Measurements from ENCODE around the gene PROCA1. TPM values are rescaled to one million over a fixed set of nuclear protein-coding genes. Genes with fewer than 3 reads are reported as not detected.

Gene PROCA1
- total and polyA plus RNA-seq, 7 donors = 0.21 to 1.1 (median 0.36) TPM

GRCh38 chr17:28700830-28701492 lies 10.7 kb downstream of the PROCA1 start:
- TF ChIP-seq, protein P1, sequence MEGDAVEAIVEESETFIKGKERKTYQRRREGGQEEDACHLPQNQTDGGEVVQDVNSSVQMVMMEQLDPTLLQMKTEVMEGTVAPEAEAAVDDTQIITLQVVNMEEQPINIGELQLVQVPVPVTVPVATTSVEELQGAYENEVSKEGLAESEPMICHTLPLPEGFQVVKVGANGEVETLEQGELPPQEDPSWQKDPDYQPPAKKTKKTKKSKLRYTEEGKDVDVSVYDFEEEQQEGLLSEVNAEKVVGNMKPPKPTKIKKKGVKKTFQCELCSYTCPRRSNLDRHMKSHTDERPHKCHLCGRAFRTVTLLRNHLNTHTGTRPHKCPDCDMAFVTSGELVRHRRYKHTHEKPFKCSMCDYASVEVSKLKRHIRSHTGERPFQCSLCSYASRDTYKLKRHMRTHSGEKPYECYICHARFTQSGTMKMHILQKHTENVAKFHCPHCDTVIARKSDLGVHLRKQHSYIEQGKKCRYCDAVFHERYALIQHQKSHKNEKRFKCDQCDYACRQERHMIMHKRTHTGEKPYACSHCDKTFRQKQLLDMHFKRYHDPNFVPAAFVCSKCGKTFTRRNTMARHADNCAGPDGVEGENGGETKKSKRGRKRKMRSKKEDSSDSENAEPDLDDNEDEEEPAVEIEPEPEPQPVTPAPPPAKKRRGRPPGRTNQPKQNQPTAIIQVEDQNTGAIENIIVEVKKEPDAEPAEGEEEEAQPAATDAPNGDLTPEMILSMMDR (IDR thresholded peaks at IDR 0.05) = no peak
- intact Hi-C loops (cut with DNase I) = no loop called here
- Histone ChIP-seq H3K36me3 (ENCODE audit: insufficient read depth in 1 of 2, low read depth in 1 of 2) (peaks cover 15 to 92% of the 10 kb centered on the region in 2 donors), H3K9me3 (no peaks in the 10 kb centered on the region), H3K4me3 (no peak overlapping the region), H3K4me1 (no peaks in the 10 kb centered on the region), H3K27ac (no peak overlapping the region), H3K27me3 (ENCODE audit: insufficient read depth in 3 of 3, low read length in 2 of 3) (no peaks in the 10 kb centered on the region)
- DNase-seq (no peak), ATAC-seq (no peak)
- 77 to 90% (median 83%) methylated on average over 9 to 10 of the region's 10 CpGs for WGBS, 3 donors

DNA sequence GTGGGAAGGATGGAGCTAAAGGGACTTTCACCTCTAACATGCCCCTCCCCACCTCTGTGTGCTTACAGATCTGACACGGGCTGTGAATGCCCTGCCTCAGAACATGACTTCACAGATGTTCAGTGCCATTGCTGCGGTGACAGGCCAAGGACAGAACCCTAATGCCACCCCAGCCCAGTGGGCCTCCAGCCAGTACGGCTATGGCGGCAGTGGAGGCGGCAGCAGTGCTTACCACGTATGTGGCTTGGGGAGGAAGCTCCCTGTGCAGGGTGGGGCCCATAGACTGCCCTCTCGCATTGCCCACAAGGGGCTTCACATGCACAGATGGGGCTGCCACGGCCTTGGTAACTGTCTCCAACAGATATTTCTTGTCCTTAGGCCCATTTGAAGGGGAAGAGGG lies 11.4 kb downstream of the PROCA1 start:
- 84 to 93% (median 90%) methylated on average over 7 to 8 of the region's 8 CpGs for WGBS, 3 donors
- ATAC-seq = no peak
- Histone ChIP-seq H3K27ac (no peak overlapping the region), H3K4me1 (no peaks in the 10 kb centered on the region), H3K4me3 (no peak overlapping the region), H3K27me3 (ENCODE audit: insufficient read depth in 3 of 3, low read length in 2 of 3) (no peaks in the 10 kb centered on the region), H3K36me3 (ENCODE audit: insufficient read depth in 1 of 2, low read depth in 1 of 2) (peaks cover 20 to 99% of the 10 kb centered on the region in 2 donors), H3K9me3 (no peaks in the 10 kb centered on the region)
- TF ChIP-seq, protein P1 (IDR thresholded peaks at IDR 0.05) = no peak
- intact Hi-C loops (cut with DNase I) = no loop called here
- DNase-seq = no peak

DNA sequence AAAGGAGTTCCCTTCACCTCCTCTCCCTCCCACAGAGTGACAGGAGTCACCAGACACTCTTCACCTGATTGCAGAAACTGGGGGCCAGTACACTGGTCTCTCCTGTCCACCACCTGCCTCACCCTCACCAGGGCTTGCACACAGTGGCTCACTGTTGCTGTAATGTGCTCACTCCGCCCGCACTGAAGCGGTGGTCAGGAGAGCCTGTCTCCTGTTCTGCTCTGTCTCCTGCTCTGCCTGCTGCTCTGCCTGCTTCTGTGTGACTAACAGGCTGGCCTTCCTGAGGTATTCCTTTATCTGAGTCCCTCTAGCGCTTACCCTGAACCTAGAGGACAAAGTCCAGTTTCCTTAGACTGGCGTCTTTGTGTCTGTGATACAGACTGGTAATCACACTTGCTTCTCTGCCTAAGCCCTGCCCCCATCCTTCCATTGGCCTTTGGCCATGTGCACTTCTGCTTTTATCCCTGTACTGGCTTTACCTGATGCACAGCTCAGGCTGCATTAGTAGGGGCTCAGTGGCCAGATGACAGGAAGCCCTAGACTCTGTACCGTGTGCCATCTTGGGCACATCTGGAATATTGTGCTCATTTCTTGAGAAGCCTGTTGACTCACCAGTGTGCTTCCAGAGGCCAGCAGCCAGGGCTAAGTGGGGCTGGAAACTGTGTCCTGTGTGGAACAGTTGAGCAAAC lies 13.3 kb downstream of the PROCA1 start:
- no peak for ATAC-seq

GRCh38 chr17:28693869-28694268 lies 17.8 kb downstream of the PROCA1 start:
- Histone ChIP-seq H3K36me3 (ENCODE audit: insufficient read depth in 1 of 2, low read depth in 1 of 2) (peaks cover 34 to 100% of the 10 kb centered on the region in 2 donors), H3K27me3 (ENCODE audit: insufficient read depth in 3 of 3, low read length in 2 of 3) (no peaks in the 10 kb centered on the region), H3K9me3 (no peaks in the 10 kb centered on the region), H3K4me3 (no peak overlapping the region), H3K27ac (no peak overlapping the region), H3K4me1 (no peaks in the 10 kb centered on the region)
- WGBS, 3 donors = 93 to 100% (median 95%) methylated on average over 1 of the region's 1 CpG
- no peak for ATAC-seq
- TF ChIP-seq, protein P1 (IDR thresholded peaks at IDR 0.05) = no peak
- intact Hi-C loops (cut with DNase I) = no loop called here
- no peak for DNase-seq

More for the DNA sequence above, 13.3 kb downstream of the PROCA1 start:
- no peak overlapping the region for H3K4me3 ChIP-seq
- intact Hi-C loops (cut with DNase I) = no loop called here
- TF ChIP-seq, protein P1 (IDR thresholded peaks at IDR 0.05) = no peak
- H3K4me1 ChIP-seq = no peaks in the 10 kb centered on the region
- H3K9me3 ChIP-seq = no peaks in the 10 kb centered on the region
- H3K36me3 ChIP-seq (ENCODE audit: insufficient read depth in 1 of 2, low read depth in 1 of 2) = peaks cover 32 to 100% of the 10 kb centered on the region in 2 donors
- no peaks in the 10 kb centered on the region for H3K27me3 ChIP-seq (ENCODE audit: insufficient read depth in 3 of 3, low read length in 2 of 3)
- H3K27ac ChIP-seq = no peak overlapping the region
- no peak for DNase-seq
- WGBS, 3 donors = 93 to 98% (median 94%) methylated on average over 6 of the region's 6 CpGs

Measured in psoas muscle (tissue), 8 donors.